SK-N-SH treated with all-trans-retinoic acid at 6 μM for 48 hours (cell line): Measurements from ENCODE around the gene LENG1.

Experiments used
- ARNTL ChIP-seq: fragments of 450-650 bp; formaldehyde crosslinking; IDR thresholded peaks from 2 replicates; pipeline ENCODE4 v1.5.0; 2020; ENCODE audit warnings: low read depth, mild to moderate bottlenecking, moderate library complexity, borderline replicate concordance
- CREB5 ChIP-seq: fragments of 250-450 bp; sonication (Bioruptor Pico); IDR thresholded peaks from 2 replicates; pipeline ENCODE4 v1.5.1; 2020; ENCODE audit warnings: low read depth, mild to moderate bottlenecking, moderate library complexity
- ESRRG ChIP-seq: fragments of 250-450 bp; sonication (Bioruptor Pico); IDR thresholded peaks from 2 replicates; pipeline ENCODE4 v1.6.1; 2021; ENCODE audit warnings: mild to moderate bottlenecking
- PATZ1 ChIP-seq: fragments of 250-450 bp; sonication (Bioruptor Pico); IDR thresholded peaks from 2 replicates; pipeline ENCODE4 v1.8.0; 2020; ENCODE audit warnings: mild to moderate bottlenecking, moderate library complexity, borderline replicate concordance
- SNAI2 ChIP-seq: fragments of 250-450 bp; sonication (Bioruptor Pico); IDR thresholded peaks from 2 replicates; pipeline ENCODE4 v1.5.0; 2020; ENCODE audit warnings: mild to moderate bottlenecking, moderate library complexity
- ZC3H10 ChIP-seq: fragments of 250-450 bp; sonication (Bioruptor Pico); IDR thresholded peaks from 2 replicates; pipeline ENCODE4 v1.5.1; 2021; ENCODE audit warnings: mild to moderate bottlenecking, moderate library complexity
- ZFP3 ChIP-seq: fragments of 250-450 bp; sonication (Bioruptor Pico); IDR thresholded peaks from 2 replicates; pipeline ENCODE4 v1.5.0; 2020; ENCODE audit warnings: mild to moderate bottlenecking, moderate library complexity
- ZNF70 ChIP-seq: fragments of 450-650 bp; formaldehyde crosslinking; IDR thresholded peaks from 2 replicates; pipeline ENCODE4 v1.5.0; 2020; ENCODE audit warnings: mild to moderate bottlenecking, moderate library complexity

- TF ChIP-seq ZNF70 (CRISPR knock-in tag) = no peak
- no peak for TF ChIP-seq ZFP3
- TF ChIP-seq CREB5 (CRISPR knock-in tag) = no peak
- TF ChIP-seq ZC3H10 (CRISPR knock-in tag) = no peak
- TF ChIP-seq ESRRG (CRISPR knock-in tag) = no peak
- TF ChIP-seq PATZ1 (CRISPR knock-in tag) = no peak
- TF ChIP-seq ARNTL (CRISPR knock-in tag) = no peak
- TF ChIP-seq SNAI2 (CRISPR knock-in tag) = no peak
Measured at GRCh38 chr19:54129617-54129996, 29.9 kb downstream of the LENG1 start.
